Caki2 (cell line): Measurements from ENCODE around the gene RGS14. TPM values are rescaled to one million over a fixed set of nuclear protein-coding genes. Genes with fewer than 3 reads are reported as not detected.
"Not testable (repeated sequence)": the region's sequence is repeated elsewhere in the genome, so short reads cannot be mapped to it uniquely, and the experiment has no call there.

ENCODE experiments used
- DNase-seq: peaks from one replicate; pipeline ENCODE4 v3.0.0-alpha.2; 2015; ENCODE audit warnings: low read depth
- in situ Hi-C: cut with HindIII; loops from 2 replicates; pipeline ENCODE4 v1.10.0; 2016; ENCODE audit warnings: low sequenced_read_pairs, low pct_unique_long_range_greater_than_20kb, mixed read lengths
- total RNA-seq: library from RNA; depleted of rRNA; stranded (reverse); fragments of >200 nt; shearing (Covaris generic); gene quantifications from 2 replicates; pipeline ENCODE4 v1.2.3, GENCODE V29; 2014; ENCODE audit warnings: low replicate concordance

The RGS14 gene
- total RNA-seq, 1 experiment from 2014 or later: 97.6 TPM

GRCh38 chr5:177338251-177339106 is 19.2 kb upstream of the RGS14 start:
- DNase-seq: no peak
- in situ Hi-C loops: no loop called here

- no peak for DNase-seq
- in situ Hi-C loops: no loop called here
Measured at GRCh38 chr5:177339107-177339638, 18.6 kb upstream of the RGS14 start.

GRCh38 chr5:177343000-177343399 is 14.7 kb upstream of the RGS14 start:
- in situ Hi-C loops, DNase-seq: not testable (repeated sequence)

GRCh38 chr5:177343777-177344176 is 13.9 kb upstream of the RGS14 start:
- no peak for DNase-seq
- in situ Hi-C loops: no loop called here

- in situ Hi-C loops: no loop called here
- DNase-seq: no peak
Measured at GRCh38 chr5:177344891-177345290, 12.8 kb upstream of the RGS14 start.

GRCh38 chr5:177346820-177347219 is 10.9 kb upstream of the RGS14 start:
- no peak for DNase-seq
- in situ Hi-C loops: no loop called here

- in situ Hi-C loops: no loop called here
- DNase-seq: no peak
Measured at GRCh38 chr5:177347699-177348098, 10.0 kb upstream of the RGS14 start.

GRCh38 chr5:177349362-177349647 is 8.4 kb upstream of the RGS14 start:
- DNase-seq: no peak
- in situ Hi-C loops: no loop called here

GRCh38 chr5:177349762-177350161 is 8.0 kb upstream of the RGS14 start:
- DNase-seq: no peak
- in situ Hi-C loops: no loop called here

GRCh38 chr5:177350776-177351391 is 6.8 kb upstream of the RGS14 start:
- in situ Hi-C loops: no loop called here
- DNase-seq: no peak

GRCh38 chr5:177351392-177352329 is 6.1 kb upstream of the RGS14 start, which contains the start of gene LMAN2:
LMAN2 (minus strand) TSS chr5:177351668; CDS start chr5:177351647, 21 bp downstream.
- in situ Hi-C loops: no loop called here
- DNase-seq: peak; percentile 97

GRCh38 chr5:177353093-177353492 is 4.6 kb upstream of the RGS14 start:
- in situ Hi-C loops: no loop called here

GRCh38 chr5:177354256-177354655 is 3.5 kb upstream of the RGS14 start:
- in situ Hi-C loops: no loop called here
- peak; percentile 33 for DNase-seq

More at GRCh38 chr5:177353093-177353492, 4.6 kb upstream of the RGS14 start:
- no peak for DNase-seq

GRCh38 chr5:177354711-177355110 is 3.0 kb upstream of the RGS14 start:
- in situ Hi-C loops: no loop called here
- DNase-seq: no peak

- no peak for DNase-seq
- in situ Hi-C loops: no loop called here
Measured at GRCh38 chr5:177355162-177355867, 2.4 kb upstream of the RGS14 start.

- in situ Hi-C loops: no loop called here
- no peak for DNase-seq
Measured at GRCh38 chr5:177355868-177356168, 1.9 kb upstream of the RGS14 start.

- in situ Hi-C loops: no loop called here
- DNase-seq: no peak
Measured at GRCh38 chr5:177356746-177357145, 978 bp upstream of the RGS14 start.

- no peak for DNase-seq
- in situ Hi-C loops: no loop called here
Measured at GRCh38 chr5:177357146-177357458, 622 bp upstream of the RGS14 start.
